Neural cell (in vitro differentiated cells): ENCODE data around the gene SIN3A. TPM values are rescaled to one million over a fixed set of nuclear protein-coding genes. Genes with fewer than 3 reads are reported as not detected.

Experiments used
- H2AFZ ChIP-seq: fragments of 200-600, 300-800 bp; sonication (generic), shearing (Covaris generic); 2 replicates; pipeline ENCODE4 v1.6.0; 2014; ENCODE audit warnings: low read depth, mild to moderate bottlenecking, antibody characterized with exemption, low read length, moderate library complexity
- H3F3A ChIP-seq: fragments of 200-600 bp; shearing (Covaris generic); 2 replicates; pipeline ENCODE4 v1.6.1; 2016; ENCODE audit warnings: mild to moderate bottlenecking, moderate library complexity, mixed read lengths, antibody characterized with exemption, low read length; ENCODE audit not compliant: insufficient read depth, poor library complexity, severe bottlenecking
- H3K27ac ChIP-seq: fragments of 200-600, 300-800 bp; sonication (generic), shearing (Covaris generic); 2 replicates; pipeline ENCODE4 v1.5.1; 2014; ENCODE audit warnings: mild to moderate bottlenecking, low read length, moderate library complexity
- H3K27me3 ChIP-seq: fragments of 300-800, 200-600 bp; sonication (generic), shearing (Covaris generic); 2 replicates; pipeline ENCODE4 v1.6.0; 2014; ENCODE audit warnings: mild to moderate bottlenecking, low read depth, low read length, moderate library complexity; ENCODE audit not compliant: insufficient read depth
- H3K36me3 ChIP-seq: fragments of 300-800, 200-600 bp; sonication (generic), shearing (Covaris generic); 2 replicates; pipeline ENCODE4 v1.5.1; 2014; ENCODE audit warnings: mild to moderate bottlenecking, antibody characterized with exemption, low read length, moderate library complexity; ENCODE audit not compliant: insufficient read depth
- H3K4me2 ChIP-seq: fragments of 300-800, 200-600 bp; sonication (generic), shearing (Covaris generic); 2 replicates; pipeline ENCODE4 v1.6.0; 2014; ENCODE audit warnings: mild to moderate bottlenecking, low read length
- H3K4me3 ChIP-seq: fragments of 300-800, 200-600 bp; sonication (generic), shearing (Covaris generic); 2 replicates; pipeline ENCODE4 v1.5.1; 2014; ENCODE audit warnings: mild to moderate bottlenecking, low read length, moderate library complexity
- H3K79me2 ChIP-seq: fragments of 200-600 bp; shearing (Covaris generic); replicated peaks from 2 replicates; pipeline ENCODE4 v1.6.0; 2014; ENCODE audit warnings: mild to moderate bottlenecking, low read length, moderate library complexity; ENCODE audit not compliant: insufficient read depth
- H3K9ac ChIP-seq: fragments of 300-800, 200-600 bp; sonication (generic), shearing (Covaris generic); 2 replicates; pipeline ENCODE4 v1.6.1; 2016; ENCODE audit warnings: mild to moderate bottlenecking, low read length, mixed read lengths
- H3K9me2 ChIP-seq: fragments of 200-600 bp; shearing (Covaris generic); 2 replicates; pipeline ENCODE4 v1.6.1; 2016; ENCODE audit warnings: mild to moderate bottlenecking, low read length, mixed read lengths; ENCODE audit not compliant: insufficient read depth
- H3K9me3 ChIP-seq: fragments of 200-600, 300-800 bp; sonication (generic), shearing (Covaris generic); 2 replicates; pipeline ENCODE4 v1.6.1; 2016; ENCODE audit warnings: mild to moderate bottlenecking, mixed run types, low read length, moderate library complexity, mixed read lengths
- H4K20me1 ChIP-seq: fragments of 200-600 bp; shearing (Covaris generic); 2 replicates; pipeline ENCODE4 v1.6.1; 2016; ENCODE audit warnings: mild to moderate bottlenecking, mixed run types; ENCODE audit not compliant: insufficient read depth
- EP300 ChIP-seq: fragments of 450-650 bp; conservative IDR thresholded peaks from 2 replicates; pipeline ENCODE4 v1.6.1; 2014; ENCODE audit warnings: antibody characterized with exemption, mild to moderate bottlenecking, moderate library complexity; ENCODE audit not compliant: poor library complexity, severe bottlenecking
- EZH2 ChIP-seq: fragments of 200-600, 300-800 bp; shearing (Covaris generic), sonication (generic); IDR thresholded peaks from 2 replicates; pipeline ENCODE4 v1.6.1; 2014; ENCODE audit warnings: antibody characterized with exemption, low read length, borderline replicate concordance, mild to moderate bottlenecking; ENCODE audit not compliant: insufficient read depth, poor library complexity, severe bottlenecking
- MXI1 ChIP-seq: fragments of 450-650 bp; conservative IDR thresholded peaks from 2 replicates; pipeline ENCODE4 v1.6.1; 2014; ENCODE audit warnings: antibody characterized with exemption, mild to moderate bottlenecking; ENCODE audit not compliant: poor library complexity, severe bottlenecking
- POLR2AphosphoS5 ChIP-seq: IDR thresholded peaks from 2 replicates; pipeline ENCODE4 v1.6.1; 2012
- RAD21 ChIP-seq: fragments of 450-650 bp; conservative IDR thresholded peaks from 2 replicates; pipeline ENCODE4 v1.6.1; 2014; ENCODE audit warnings: antibody characterized with exemption, mild to moderate bottlenecking, moderate library complexity
- REST ChIP-seq: IDR thresholded peaks from 2 replicates; pipeline ENCODE4 v1.6.1; 2012; ENCODE audit warnings: borderline replicate concordance
- SMC3 ChIP-seq: fragments of 450-650 bp; conservative IDR thresholded peaks from 2 replicates; pipeline ENCODE4 v1.6.1; 2014; ENCODE audit warnings: antibody characterized with exemption, mild to moderate bottlenecking, moderate library complexity; ENCODE audit not compliant: poor library complexity
- TAF1 ChIP-seq: IDR thresholded peaks from 2 replicates; pipeline ENCODE4 v1.6.1; 2012; ENCODE audit warnings: low read depth
- polyA plus RNA-seq: library from polyadenylated mRNA; depleted of rRNA; stranded (reverse); fragments of >200 nt; gene quantifications from 2 replicates; pipeline ENCODE4 v1.2.3, GENCODE V29; 2014
- TF ChIP-seq, protein P1 (sequence below): fragments of 450-650 bp; IDR thresholded peaks from 2 replicates; pipeline ENCODE4 v1.5.1; 2014; ENCODE audit warnings: antibody characterized with exemption, mild to moderate bottlenecking, moderate library complexity; ENCODE audit not compliant: poor library complexity, severe bottlenecking

Gene SIN3A
- polyA plus RNA-seq, 1 donor from 2014 or later, result 13.7 TPM

GRCh38 chr15:75437721-75438120 is 13.8 kb downstream of the SIN3A start:
- no peak overlapping the region for H3K4me2 ChIP-seq
- H3K27ac ChIP-seq, result no peak overlapping the region
- H3F3A ChIP-seq, result no peaks in the 10 kb centered on the region
- no peaks in the 10 kb centered on the region for H3K27me3 ChIP-seq
- H3K79me2 ChIP-seq, result peaks cover 69% of the 10 kb centered on the region
- no peaks in the 10 kb centered on the region for H3K9me3 ChIP-seq
- H3K9me2 ChIP-seq, result no peaks in the 10 kb centered on the region
- H3K36me3 ChIP-seq, result no peaks in the 10 kb centered on the region
- no peak overlapping the region for H3K9ac ChIP-seq
- H4K20me1 ChIP-seq, result no peaks in the 10 kb centered on the region
- H3K4me3 ChIP-seq, result no peak overlapping the region
- TF ChIP-seq MXI1, result no peak
- no peak for TF ChIP-seq TAF1
- TF ChIP-seq REST, result no peak
- TF ChIP-seq POLR2AphosphoS5, result no peak
- no peak for TF ChIP-seq EZH2
- no peak for TF ChIP-seq SMC3
- no peak for TF ChIP-seq EP300
- no peak for TF ChIP-seq RAD21
- TF ChIP-seq, protein P1, sequence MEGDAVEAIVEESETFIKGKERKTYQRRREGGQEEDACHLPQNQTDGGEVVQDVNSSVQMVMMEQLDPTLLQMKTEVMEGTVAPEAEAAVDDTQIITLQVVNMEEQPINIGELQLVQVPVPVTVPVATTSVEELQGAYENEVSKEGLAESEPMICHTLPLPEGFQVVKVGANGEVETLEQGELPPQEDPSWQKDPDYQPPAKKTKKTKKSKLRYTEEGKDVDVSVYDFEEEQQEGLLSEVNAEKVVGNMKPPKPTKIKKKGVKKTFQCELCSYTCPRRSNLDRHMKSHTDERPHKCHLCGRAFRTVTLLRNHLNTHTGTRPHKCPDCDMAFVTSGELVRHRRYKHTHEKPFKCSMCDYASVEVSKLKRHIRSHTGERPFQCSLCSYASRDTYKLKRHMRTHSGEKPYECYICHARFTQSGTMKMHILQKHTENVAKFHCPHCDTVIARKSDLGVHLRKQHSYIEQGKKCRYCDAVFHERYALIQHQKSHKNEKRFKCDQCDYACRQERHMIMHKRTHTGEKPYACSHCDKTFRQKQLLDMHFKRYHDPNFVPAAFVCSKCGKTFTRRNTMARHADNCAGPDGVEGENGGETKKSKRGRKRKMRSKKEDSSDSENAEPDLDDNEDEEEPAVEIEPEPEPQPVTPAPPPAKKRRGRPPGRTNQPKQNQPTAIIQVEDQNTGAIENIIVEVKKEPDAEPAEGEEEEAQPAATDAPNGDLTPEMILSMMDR, result no peak
- no peak overlapping the region for H2AFZ ChIP-seq

GRCh38 chr15:75436881-75437280 is 14.6 kb downstream of the SIN3A start:
- H3K36me3 ChIP-seq, result no peaks in the 10 kb centered on the region
- no peaks in the 10 kb centered on the region for H3K27me3 ChIP-seq
- no peak overlapping the region for H3K4me2 ChIP-seq
- TF ChIP-seq, protein P1, result no peak
- TF ChIP-seq POLR2AphosphoS5 (no peak), EZH2 (no peak), RAD21 (no peak), REST (no peak), EP300 (no peak), SMC3 (no peak), MXI1 (no peak), TAF1 (no peak)
- no peaks in the 10 kb centered on the region for H4K20me1 ChIP-seq
- peaks cover 65% of the 10 kb centered on the region for H3K79me2 ChIP-seq
- no peaks in the 10 kb centered on the region for H3F3A ChIP-seq
- no peaks in the 10 kb centered on the region for H3K9me2 ChIP-seq
- no peaks in the 10 kb centered on the region for H3K9me3 ChIP-seq
- H3K27ac ChIP-seq, result no peak overlapping the region
- H2AFZ ChIP-seq, result no peak overlapping the region
- no peak overlapping the region for H3K4me3 ChIP-seq
- H3K9ac ChIP-seq, result no peak overlapping the region
